SK-N-SH (cell line): ENCODE data around the gene LYSMD4.

Experiments
- CTCF ChIP-seq: fragments of 200-600 bp; sonication (generic); IDR thresholded peaks from 2 replicates; pipeline ENCODE4 v1.6.1; 2017; ENCODE audit warnings: antibody characterized with exemption, mild to moderate bottlenecking, moderate library complexity
- EP300 ChIP-seq, 2 experiments: IDR thresholded peaks; 2 replicates each; pipeline versions ENCODE4 v1.4.0 to v1.6.1; 2012; ENCODE audit warnings: borderline replicate concordance in 1 of 2, low read depth in 1 of 2, low read length in 1 of 2
- GABPA ChIP-seq: IDR thresholded peaks from 2 replicates; pipeline ENCODE4 v1.4.0; 2012; ENCODE audit warnings: low read depth, mild to moderate bottlenecking
- TAF1 ChIP-seq: IDR thresholded peaks from 2 replicates; pipeline ENCODE4 v1.6.1; 2012; ENCODE audit warnings: low read depth, mild to moderate bottlenecking, low read length, moderate library complexity, borderline replicate concordance
- TF ChIP-seq, protein P1 (sequence below): IDR thresholded peaks from 2 replicates; pipeline ENCODE4 v1.4.0; 2012; ENCODE audit warnings: low read depth, borderline replicate concordance

GRCh38 chr15:99752556-99752955, 19.3 kb upstream of the LYSMD4 start:
- TF ChIP-seq GABPA (no peak), CTCF (no peak), EP300 (IDR thresholded peaks at IDR 0.05; ENCODE audit: borderline replicate concordance in 1 of 2, low read depth in 1 of 2, low read length in 1 of 2) (no peak), TAF1 (no peak)
- TF ChIP-seq, protein P1, sequence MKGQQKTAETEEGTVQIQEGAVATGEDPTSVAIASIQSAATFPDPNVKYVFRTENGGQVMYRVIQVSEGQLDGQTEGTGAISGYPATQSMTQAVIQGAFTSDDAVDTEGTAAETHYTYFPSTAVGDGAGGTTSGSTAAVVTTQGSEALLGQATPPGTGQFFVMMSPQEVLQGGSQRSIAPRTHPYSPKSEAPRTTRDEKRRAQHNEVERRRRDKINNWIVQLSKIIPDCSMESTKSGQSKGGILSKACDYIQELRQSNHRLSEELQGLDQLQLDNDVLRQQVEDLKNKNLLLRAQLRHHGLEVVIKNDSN, result no peak
